HepG2 (cell line): Measurements from ENCODE around the gene SRPK3. TPM values are rescaled to one million over a fixed set of nuclear protein-coding genes. Genes with fewer than 3 reads are reported as not detected.

ENCODE experiments used
- ATAC-seq: fragments of 200-7000 bp; cut with Tn5 transposase; 3 replicates; pipeline ENCODE4 v1.9.1; 2020; ENCODE audit warnings: mild to moderate bottlenecking, moderate library complexity
- BruUV-seq: library from RNA; stranded (reverse); fragments of 400-500 nt; replicated peaks from 2 replicates; lab custom pipeline; 2021; lab: Mats Ljungman, UMichigan
- CTCF ChIA-PET: fragments of 300-600 bp; formaldehyde crosslinking; extraction: SDS; loops from one replicate; lab custom pipeline; 2021; ENCODE audit warnings: low total read pairs, inconsistent platforms, low intra/inter-chr PET ratio; lab: Yijun Ruan, JAX
- POLR2A ChIA-PET: fragments of 350-600 bp; sonication (Branson Sonifier 250); formaldehyde crosslinking; loops from one replicate; lab custom pipeline; 2020; ENCODE audit warnings: antibody characterized with exemption, inconsistent platforms; lab: Yijun Ruan, JAX
- DNase-seq: peaks from one replicate; pipeline ENCODE4 v3.0.0-alpha.2; 2015; ENCODE audit warnings: low spot score
- FAIRE-seq: peaks from 3 replicates; lab custom pipeline; 2011; peaks lifted over from hg19 to GRCh38; lab: Jason Lieb, UNC
- H2AFZ ChIP-seq: one replicate; pipeline ENCODE4 v1.6.1; 2011; ENCODE audit warnings: low read length, inconsistent platforms
- H3K27ac ChIP-seq: fragments of 300-600 bp; 3 replicates; pipeline ENCODE4 v1.8.0; 2011; ENCODE audit warnings: mixed run types, mild to moderate bottlenecking, mixed read lengths, low read length, inconsistent platforms; ENCODE audit not compliant: insufficient read depth; ENCODE audit errors: extremely low read length
- H3K27me3 ChIP-seq, 2 experiments: fragments of 200-600 bp in 1 of 2; 2 replicates in 1 of 2; 3 replicates in 1 of 2; pipeline versions ENCODE4 v1.6.0 to v1.8.0; 2011; ENCODE audit warnings: low read length in 2 of 2, mild to moderate bottlenecking in 2 of 2, moderate library complexity in 2 of 2, inconsistent platforms in 1 of 2; ENCODE audit not compliant: insufficient read depth in 2 of 2, control insufficient read depth in 1 of 2
- H3K36me3 ChIP-seq, 2 experiments: fragments of 200-600 bp in 1 of 2; replicated peaks in 1 of 2; 2 replicates in 1 of 2; 3 replicates in 1 of 2; pipeline versions ENCODE4 v1.5.1 to v1.8.0; 2011; ENCODE audit warnings: low read length in 2 of 2, inconsistent platforms in 1 of 2; ENCODE audit not compliant: insufficient read depth in 2 of 2, control insufficient read depth in 1 of 2
- H3K4me1 ChIP-seq: 2 replicates; pipeline ENCODE4 v1.5.1; 2012; ENCODE audit warnings: low read length, inconsistent platforms; ENCODE audit not compliant: insufficient read depth
- H3K4me2 ChIP-seq: 2 replicates; pipeline ENCODE4 v1.6.0; 2011; ENCODE audit warnings: low read depth, low read length, inconsistent platforms
- H3K4me3 ChIP-seq, 3 experiments: fragments of 200-600 bp in 1 of 3; sonication (generic), shearing (Covaris generic) in 1 of 3; replicated peaks in 1 of 3; 2 replicates each; pipeline ENCODE4 v1.5.1; 2011 to 2016; ENCODE audit warnings: low read length in 3 of 3, inconsistent platforms in 2 of 3, low read depth in 2 of 3, mild to moderate bottlenecking in 2 of 3, control low read depth in 1 of 3, mixed read lengths in 1 of 3; ENCODE audit not compliant: insufficient read depth in 1 of 3
- H3K79me2 ChIP-seq: one replicate; pipeline ENCODE4 v1.6.1; 2011; ENCODE audit warnings: low read length, inconsistent platforms; ENCODE audit not compliant: insufficient read depth
- H3K9ac ChIP-seq: 2 replicates; pipeline ENCODE4 v1.6.0; 2011; ENCODE audit warnings: mild to moderate bottlenecking, low read depth, low read length, inconsistent platforms; ENCODE audit not compliant: insufficient read depth
- H3K9me3 ChIP-seq: 2 replicates; pipeline ENCODE4 v1.5.1; 2012; ENCODE audit warnings: mild to moderate bottlenecking, low read length
- H4K20me1 ChIP-seq: 2 replicates; pipeline ENCODE4 v1.6.0; 2011; ENCODE audit warnings: inconsistent platforms, mild to moderate bottlenecking, low read length, moderate library complexity; ENCODE audit not compliant: insufficient read depth
- AFF4 ChIP-seq: sonication (generic); formaldehyde crosslinking; IDR thresholded peaks from 2 replicates; pipeline ENCODE4 v1.4.0; 2020; ENCODE audit warnings: missing genetic modification reagents
- ARID2 ChIP-seq: sonication (generic); formaldehyde crosslinking; IDR thresholded peaks from 2 replicates; pipeline ENCODE4 v1.8.1; 2022; ENCODE audit warnings: mild to moderate bottlenecking, missing genetic modification reagents, borderline replicate concordance
- ATAD3A ChIP-seq: sonication (generic); formaldehyde crosslinking; IDR thresholded peaks from 2 replicates; pipeline ENCODE4 v1.4.0; 2020; ENCODE audit warnings: missing genetic modification reagents
- CBX5 ChIP-seq: sonication (generic); formaldehyde crosslinking; IDR thresholded peaks from 2 replicates; pipeline ENCODE4 v1.4.0; 2020; ENCODE audit warnings: missing genetic modification reagents, borderline replicate concordance
- DNMT1 ChIP-seq: sonication (generic); formaldehyde crosslinking; IDR thresholded peaks from 2 replicates; pipeline ENCODE4 v1.5.1; 2020; ENCODE audit warnings: mild to moderate bottlenecking, missing genetic modification reagents
- MATR3 ChIP-seq: sonication (generic); formaldehyde crosslinking; IDR thresholded peaks from 2 replicates; pipeline ENCODE4 v1.4.0; 2020; ENCODE audit warnings: missing genetic modification reagents
- MEIS2 ChIP-seq: sonication (generic); formaldehyde crosslinking; IDR thresholded peaks from 2 replicates; pipeline ENCODE4 v1.9.0; 2021; ENCODE audit warnings: mild to moderate bottlenecking, missing genetic modification reagents
- MTF2 ChIP-seq: sonication (generic); formaldehyde crosslinking; IDR thresholded peaks from 2 replicates; pipeline ENCODE4 v1.5.0; 2020; ENCODE audit warnings: missing genetic modification reagents, borderline replicate concordance
- NCOA2 ChIP-seq: sonication (generic); formaldehyde crosslinking; IDR thresholded peaks from 2 replicates; pipeline ENCODE4 v1.8.0; 2022; ENCODE audit warnings: inconsistent platforms
- PBX3 ChIP-seq: sonication (generic); formaldehyde crosslinking; IDR thresholded peaks from 2 replicates; pipeline ENCODE4 v1.8.1; 2023; ENCODE audit warnings: missing genetic modification reagents, inconsistent platforms, borderline replicate concordance
- STAT6 ChIP-seq: sonication (generic); formaldehyde crosslinking; IDR thresholded peaks from 2 replicates; pipeline ENCODE4 v1.4.0; 2020; ENCODE audit warnings: missing genetic modification reagents, mild to moderate bottlenecking, borderline replicate concordance
- YEATS4 ChIP-seq: sonication (generic); formaldehyde crosslinking; IDR thresholded peaks from 2 replicates; pipeline ENCODE4 v1.4.0; 2020; ENCODE audit warnings: missing genetic modification reagents, borderline replicate concordance
- ZMAT3 ChIP-seq: sonication (generic); formaldehyde crosslinking; conservative IDR thresholded peaks from 2 replicates; pipeline ENCODE4 v1.7.0; 2021; ENCODE audit warnings: missing genetic modification reagents
- ZNF260 ChIP-seq: sonication (generic); formaldehyde crosslinking; IDR thresholded peaks from 2 replicates; pipeline ENCODE4 v1.4.0; 2020; ENCODE audit warnings: missing genetic modification reagents, low read depth, mild to moderate bottlenecking, borderline replicate concordance
- ZNF619 ChIP-seq: sonication (generic); formaldehyde crosslinking; IDR thresholded peaks from 2 replicates; pipeline ENCODE4 v1.4.0; 2020; ENCODE audit warnings: mild to moderate bottlenecking, missing genetic modification reagents
- ZNF724P ChIP-seq: sonication (generic); formaldehyde crosslinking; IDR thresholded peaks from 2 replicates; pipeline ENCODE4 v1.8.0; 2022; ENCODE audit warnings: missing genetic modification reagents, borderline replicate concordance
- ZNF777 ChIP-seq: sonication (generic); formaldehyde crosslinking; IDR thresholded peaks from 2 replicates; pipeline ENCODE4 v1.4.0; 2020; ENCODE audit warnings: missing genetic modification reagents
- ZSCAN22 ChIP-seq: sonication (generic); formaldehyde crosslinking; IDR thresholded peaks from 2 replicates; pipeline ENCODE4 v1.4.0; 2020; ENCODE audit warnings: mild to moderate bottlenecking, missing genetic modification reagents
- WGBS: methylation state at CpG from one replicate; pipeline ENCODE4 v1.1.6; 2017; ENCODE audit warnings: low lambda C conversion rate; 5-methylcytosine and 5-hydroxymethylcytosine counted together
- in situ Hi-C: cut with HindIII; loops from 2 replicates; pipeline ENCODE4 v1.10.0; 2017; ENCODE audit warnings: low pct_unique_long_range_greater_than_20kb; ENCODE audit not compliant: extremely low pct_ligation_motif_present
- intact Hi-C: fragments of 100-400 bp; cut with micrococcal nuclease; formaldehyde crosslinking; loops from one replicate; pipeline ENCODE4 v1.10.0; 2022; ENCODE audit not compliant: unreplicated experiment
- polyA plus RNA-seq, 8 experiments: library from polyadenylated mRNA; depleted of rRNA in 3 of 8; stranded (reverse) in 7 of 8; unstranded in 1 of 8; fragments of >200 nt; fragmentation: Illumina TruSeq in 4 of 8; extraction: Trizol in 4 of 8; gene quantifications; 2 replicates each; pipeline versions ENCODE4 v1.2.1 to v1.2.3, GENCODE V29; 2011 to 2016; ENCODE audit warnings: low read depth in 4 of 8, missing spikeins in 1 of 8, mixed read lengths in 1 of 8; ENCODE audit not compliant: insufficient read depth in 1 of 8
- total RNA-seq, 5 experiments: library from RNA; depleted of rRNA; stranded (reverse); fragments of >200 nt; fragmentation: Illumina TruSeq; extraction: Trizol; gene quantifications; 2 replicates each; pipeline ENCODE4 v1.2.3, GENCODE V29; 2016; ENCODE audit warnings: low read depth in 1 of 5

Gene SRPK3
- total and polyA plus RNA-seq, 2 of the 13 experiments (the other 11 are each of a cell fraction or from before 2014, with no cell fraction given): 0.22 to 0.30 TPM

GRCh38 chrX:153820601-153821000 is 39.8 kb downstream of the SRPK3 start (continued):
- TF ChIP-seq AFF4: no peak
- no peak for TF ChIP-seq CBX5 (CRISPR knock-in tag)
- TF ChIP-seq, all 625 proteins: peak for 0

- ATAC-seq: no peak
- Histone ChIP-seq H3K27ac (no peak overlapping the region), H4K20me1 (no peaks in the 10 kb centered on the region), H3K79me2 (no peaks in the 10 kb centered on the region), H2AFZ (no peak overlapping the region), H3K4me3 (no peak overlapping the region), H3K36me3 (no peaks in the 10 kb centered on the region), H3K9ac (no peak overlapping the region), H3K4me2 (no peak overlapping the region), H3K4me1 (0 out of 2 replicates have a peak, but pooled peaks cover 6% of the 10 kb centered on the region), H3K9me3 (no peaks in the 10 kb centered on the region), H3K27me3 (peaks cover 4 to 39% of the 10 kb centered on the region in 2 experiments; a peak in 4 of 5 replicates)
- no peak for DNase-seq
- ChIA-PET POLR2A (no interaction called here), CTCF (no interaction called here)
- in situ Hi-C loops: no loop called here
- TF ChIP-seq DNMT1 (CRISPR knock-in tag) (no peak), ZNF777 (no peak), ZNF260 (CRISPR knock-in tag) (no peak), NCOA2 (CRISPR knock-in tag) (no peak), ARID2 (no peak), YEATS4 (CRISPR knock-in tag) (no peak), ZNF724P (CRISPR knock-in tag) (no peak), ZSCAN22 (CRISPR knock-in tag) (no peak), STAT6 (CRISPR knock-in tag) (no peak), ZNF619 (CRISPR knock-in tag) (no peak), MATR3 (CRISPR knock-in tag) (no peak), MTF2 (no peak), ZMAT3 (CRISPR knock-in tag) (no peak), MEIS2 (no peak), PBX3 (no peak), ATAD3A (no peak)
- WGBS: 30% methylated on average over 8 of the region's 9 CpGs
- FAIRE-seq: no peak
- BruUV-seq: no TSS peak
- intact Hi-C loops: no loop called here
Observed at GRCh38 chrX:153821066-153821465, 40.2 kb downstream of the SRPK3 start.
